ENCODE measurements around the gene GPC1. TPM values are rescaled to one million over a fixed set of nuclear protein-coding genes. Genes with fewer than 3 reads are reported as not detected.

The GPC1 gene
- total and polyA plus RNA-seq, 12 donors, result 104 to 287 (median 181) TPM

DNA sequence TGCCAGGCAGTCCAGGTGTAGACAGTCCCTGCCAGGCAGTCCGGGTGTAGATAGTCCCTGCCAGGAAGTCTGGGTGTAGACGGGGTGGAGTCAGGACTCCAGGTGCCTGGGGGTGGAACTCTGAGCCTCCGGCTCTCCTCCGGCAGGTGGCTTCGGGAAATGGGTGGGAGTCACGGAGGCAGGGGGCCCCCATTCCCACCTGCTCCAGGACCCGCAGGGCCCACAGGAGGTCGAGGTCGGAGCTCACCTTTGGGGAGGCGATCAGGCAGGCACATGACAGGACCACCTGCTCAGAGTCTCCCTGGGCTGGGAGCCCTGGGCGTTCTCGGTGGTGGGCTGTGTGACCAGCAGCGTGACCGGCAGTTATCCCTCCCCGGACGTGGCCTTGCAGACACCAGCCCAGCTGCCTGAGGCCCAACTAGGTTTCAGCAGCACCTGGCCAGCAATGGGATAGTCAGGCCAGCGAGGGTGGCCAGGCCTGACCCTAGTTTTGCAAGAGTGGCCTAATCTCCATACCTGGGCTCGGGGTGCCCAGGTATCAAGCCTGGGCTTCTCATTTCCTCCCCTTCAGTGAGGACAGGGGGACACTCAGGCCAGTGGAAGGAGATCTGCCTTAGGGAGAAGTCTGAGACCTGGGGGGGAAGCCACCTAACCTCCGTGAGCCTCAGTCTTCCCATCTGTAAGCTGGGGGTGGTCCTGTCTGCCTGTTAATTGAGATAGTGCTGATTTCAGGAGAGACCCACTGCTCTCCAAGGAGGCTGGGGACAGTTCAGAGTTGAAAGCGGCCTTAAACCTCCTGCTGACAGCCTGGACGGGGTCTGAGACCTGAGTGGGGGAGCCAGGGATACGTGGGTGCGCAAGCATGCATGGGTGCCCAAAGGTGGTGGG lies 13.2 kb downstream of the GPC1 start:
- no peak overlapping the region for H3K4me3 ChIP-seq
- H3K4me1 ChIP-seq, result peaks cover 10 to 59% (median 40%) of the 10 kb centered on the region in 9 donors
- peaks cover 0 to 29% (median 15%) of the 10 kb centered on the region in 7 donors for H3K27me3 ChIP-seq
- TF ChIP-seq, protein P1, sequence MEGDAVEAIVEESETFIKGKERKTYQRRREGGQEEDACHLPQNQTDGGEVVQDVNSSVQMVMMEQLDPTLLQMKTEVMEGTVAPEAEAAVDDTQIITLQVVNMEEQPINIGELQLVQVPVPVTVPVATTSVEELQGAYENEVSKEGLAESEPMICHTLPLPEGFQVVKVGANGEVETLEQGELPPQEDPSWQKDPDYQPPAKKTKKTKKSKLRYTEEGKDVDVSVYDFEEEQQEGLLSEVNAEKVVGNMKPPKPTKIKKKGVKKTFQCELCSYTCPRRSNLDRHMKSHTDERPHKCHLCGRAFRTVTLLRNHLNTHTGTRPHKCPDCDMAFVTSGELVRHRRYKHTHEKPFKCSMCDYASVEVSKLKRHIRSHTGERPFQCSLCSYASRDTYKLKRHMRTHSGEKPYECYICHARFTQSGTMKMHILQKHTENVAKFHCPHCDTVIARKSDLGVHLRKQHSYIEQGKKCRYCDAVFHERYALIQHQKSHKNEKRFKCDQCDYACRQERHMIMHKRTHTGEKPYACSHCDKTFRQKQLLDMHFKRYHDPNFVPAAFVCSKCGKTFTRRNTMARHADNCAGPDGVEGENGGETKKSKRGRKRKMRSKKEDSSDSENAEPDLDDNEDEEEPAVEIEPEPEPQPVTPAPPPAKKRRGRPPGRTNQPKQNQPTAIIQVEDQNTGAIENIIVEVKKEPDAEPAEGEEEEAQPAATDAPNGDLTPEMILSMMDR (IDR thresholded peaks at IDR 0.05), result no peak
- DNase-seq (no peak), ATAC-seq (no peak)
- 87 to 89% methylated on average over 23 of the region's 23 CpGs for WGBS, 2 donors
- peaks cover 0 to 5% (median 0%) of the 10 kb centered on the region in 9 donors for H3K36me3 ChIP-seq
- intact Hi-C loops (cut with DNase I), result no loop called here
- no peaks in the 10 kb centered on the region for H3K9me3 ChIP-seq
- no peak overlapping the region for H3K27ac ChIP-seq

DNA sequence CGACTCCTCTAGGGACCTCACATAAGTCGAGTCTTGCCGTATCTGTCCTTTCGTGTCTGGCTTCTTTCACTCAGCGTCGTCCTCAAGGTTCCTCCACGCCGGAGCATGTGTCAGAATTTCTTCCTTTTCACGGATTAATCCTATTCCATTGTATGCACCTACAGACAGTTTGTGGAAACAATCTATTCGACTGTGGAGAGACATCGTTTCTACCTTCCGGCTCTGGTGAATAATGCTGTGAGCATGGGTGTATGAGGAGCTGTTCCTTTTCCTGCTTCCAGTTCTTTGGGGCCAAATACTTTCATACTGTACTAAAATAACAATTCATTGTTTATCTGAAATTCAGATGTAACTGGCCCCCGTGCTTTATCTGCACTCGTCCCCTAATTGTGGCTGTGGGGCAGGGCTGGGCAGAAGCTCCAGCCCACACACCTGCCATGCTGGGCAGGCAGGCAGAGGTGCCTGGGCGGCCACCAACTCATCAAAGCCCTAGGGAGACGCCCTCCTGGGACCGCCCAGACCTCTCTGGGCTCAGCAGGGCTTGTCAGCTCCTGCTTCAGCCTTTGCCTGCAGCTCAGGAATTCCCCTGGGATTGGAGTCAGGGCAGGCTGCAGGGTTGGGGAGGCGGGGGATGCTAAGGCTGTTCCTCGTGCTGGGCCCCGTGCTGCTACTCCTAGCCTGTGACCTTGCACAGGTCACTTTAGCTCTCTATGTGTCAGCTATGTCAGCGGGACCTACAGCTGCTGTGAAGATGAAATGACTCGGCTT lies 14.5 kb downstream of the GPC1 start:
- Histone ChIP-seq H3K9me3 (no peaks in the 10 kb centered on the region), H3K27me3 (peaks cover 0 to 40% (median 27%) of the 10 kb centered on the region in 7 donors), H3K4me1 (peaks cover 10 to 60% (median 38%) of the 10 kb centered on the region in 9 donors), H3K27ac (peak overlapping the region in 3 of 10 donors; percentile 30 to 47 (median 41)), H3K4me3 (no peak overlapping the region), H3K36me3 (peaks cover 0 to under 1% (median 0%) of the 10 kb centered on the region in 9 donors)
- DNase-seq (peak in 1 of 2 donors; percentile 10), ATAC-seq (peak in 2 of 8 donors; percentile 6 to 16)
- TF ChIP-seq, protein P1 (IDR thresholded peaks at IDR 0.05), result no peak
- 45 to 54% methylated on average over 22 of the region's 22 CpGs for WGBS, 2 donors
- intact Hi-C loops (cut with DNase I), result no loop called here

DNA sequence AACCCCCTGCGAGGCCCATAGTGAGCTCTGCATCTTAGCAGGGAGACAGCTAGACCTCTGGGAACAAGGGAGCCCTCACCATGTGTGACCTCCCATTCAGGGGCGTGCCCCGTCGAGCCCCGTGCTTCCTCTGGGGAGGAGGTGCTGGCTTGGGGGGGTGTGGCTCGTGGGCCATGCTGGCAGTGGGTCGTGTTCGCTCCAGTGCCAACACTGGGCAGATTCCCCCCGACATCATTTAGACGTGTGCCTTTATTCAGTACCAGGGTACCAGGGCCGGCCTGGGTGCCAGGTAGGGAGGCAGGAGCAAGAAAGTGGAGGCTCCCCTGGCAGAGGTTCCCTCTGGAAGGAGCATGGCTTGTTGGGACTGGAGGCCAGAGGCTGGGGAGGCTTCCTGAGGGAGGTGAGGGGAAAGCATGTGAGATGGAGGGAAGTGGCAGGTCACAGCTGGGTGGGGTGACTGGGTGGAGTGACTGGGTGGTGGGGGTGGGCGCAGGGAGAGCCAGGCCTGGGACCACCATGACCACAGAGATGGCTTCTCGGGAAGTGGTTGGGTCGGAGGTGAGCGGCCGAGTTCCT lies 15.2 kb downstream of the GPC1 start:
- ATAC-seq (no peak), DNase-seq (peak in 1 of 2 donors; percentile 5)
- Histone ChIP-seq H3K9me3 (no peaks in the 10 kb centered on the region), H3K4me3 (no peak overlapping the region), H3K27ac (peak overlapping the region in 2 of 10 donors; percentile 41 to 47), H3K27me3 (peaks cover 0 to 47% (median 28%) of the 10 kb centered on the region in 7 donors), H3K36me3 (no peaks in the 10 kb centered on the region), H3K4me1 (peaks cover 11 to 67% (median 45%) of the 10 kb centered on the region in 9 donors)
- 60 to 70% methylated on average over 16 of the region's 16 CpGs for WGBS, 2 donors
- TF ChIP-seq, protein P1 (IDR thresholded peaks at IDR 0.05), result no peak
- intact Hi-C loops (cut with DNase I), result no loop called here

DNA sequence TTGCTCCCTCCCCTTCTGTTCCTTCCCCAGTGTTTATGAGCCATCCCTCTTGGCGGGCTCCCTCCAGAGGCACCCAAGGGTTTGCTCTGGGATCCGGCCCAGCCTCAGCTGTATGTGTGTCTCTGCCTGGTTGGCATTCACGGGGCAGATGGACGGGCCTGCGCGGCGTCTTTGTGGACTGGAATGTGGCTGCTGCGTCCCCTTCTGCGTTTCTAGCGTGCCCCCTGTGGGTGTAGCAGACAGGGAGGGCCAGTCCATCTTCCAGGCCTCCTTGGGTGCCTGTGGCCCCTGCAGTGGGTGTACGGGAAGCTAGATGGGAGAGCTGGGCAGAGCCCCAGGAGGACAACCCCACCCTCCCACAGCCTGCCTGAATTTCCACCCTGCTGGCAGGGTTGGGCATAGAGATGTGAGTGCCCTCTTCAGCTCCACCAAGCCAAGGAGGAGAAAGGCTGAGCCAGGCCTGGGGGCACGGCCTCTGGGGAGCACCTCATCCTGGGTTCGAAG lies 15.7 kb downstream of the GPC1 start:
- peak in 1 of 2 donors; percentile 39 for DNase-seq
- H3K4me1 ChIP-seq, result peaks cover 14 to 72% (median 51%) of the 10 kb centered on the region in 9 donors
- intact Hi-C loops (cut with DNase I), result no loop called here
- peak overlapping the region in 2 of 10 donors; percentile 9 to 41 for H3K27ac ChIP-seq
- WGBS, 2 donors, result 80 to 82% methylated on average over 12 to 13 of the region's 13 CpGs
- TF ChIP-seq, protein P1 (IDR thresholded peaks at IDR 0.05), result peak in 1 of 9 donors; percentile 20
- no peaks in the 10 kb centered on the region for H3K36me3 ChIP-seq
- no peaks in the 10 kb centered on the region for H3K9me3 ChIP-seq
- H3K4me3 ChIP-seq, result no peak overlapping the region
- peaks cover 0 to 52% (median 31%) of the 10 kb centered on the region in 7 donors for H3K27me3 ChIP-seq
- peak in 6 of 8 donors; percentile 18 to 66 (median 38) for ATAC-seq

Measured in heart right ventricle (tissue), 16 donors.